Stimulated activated CD8-positive, alpha-beta memory T cell treated with anti-CD3 and anti-CD28 coated beads, Interleukin-4, amount 100 ng/mL, for 1 hour (primary cell): Measurements from ENCODE around the gene TRIM28.

Experiments
- DNase-seq, 2 donors: peaks; one replicate each; pipeline ENCODE4 v3.0.0-alpha.2; 2020; ENCODE audit warnings: low read depth in 2 of 2, low spot score in 1 of 2

The TRIM28 gene

GRCh38 chr19:58548859-58549663 lies 5.2 kb downstream of the TRIM28 start:
- no peak for DNase-seq

- no peak for DNase-seq
Measured at GRCh38 chr19:58549664-58550361, 5.9 kb downstream of the TRIM28 start.

GRCh38 chr19:58550362-58551122 lies 6.7 kb downstream of the TRIM28 start:
- DNase-seq, result no peak

GRCh38 chr19:58551123-58551497 lies 7.2 kb downstream of the TRIM28 start:
- DNase-seq, result no peak

- no peak for DNase-seq
Measured at GRCh38 chr19:58551577-58552471, 8.0 kb downstream of the TRIM28 start.

GRCh38 chr19:58552655-58553054 lies 8.8 kb downstream of the TRIM28 start:
- no peak for DNase-seq

- no peak for DNase-seq
Measured at GRCh38 chr19:58553799-58554493, 10.1 kb downstream of the TRIM28 start.

GRCh38 chr19:58554494-58555368 lies 10.9 kb downstream of the TRIM28 start, which contains the start of gene CHMP2A:
Gene CHMP2A (minus strand): TSS chr19:58555105. CDS start chr19:58554212, 893 bp downstream.
- peak; percentile 97 to 98 for DNase-seq

GRCh38 chr19:58555369-58555885 lies 11.6 kb downstream of the TRIM28 start:
- DNase-seq, result no peak

GRCh38 chr19:58555920-58556621 lies 12.2 kb downstream of the TRIM28 start:
- no peak for DNase-seq

- no peak for DNase-seq
Measured at GRCh38 chr19:58556622-58557220, 12.9 kb downstream of the TRIM28 start.

GRCh38 chr19:58557221-58558065 lies 13.6 kb downstream of the TRIM28 start:
- no peak for DNase-seq

GRCh38 chr19:58558066-58558622 lies 14.3 kb downstream of the TRIM28 start, which contains the start of gene UBE2M:
Gene UBE2M (minus strand): TSS chr19:58558611. CDS start chr19:58558381, 230 bp downstream.
- no peak for DNase-seq

GRCh38 chr19:58558623-58559274 lies 14.9 kb downstream of the TRIM28 start:
- peak; percentile 97 to 99 for DNase-seq

- peak in 1 of 2 donors; percentile 42 for DNase-seq
Measured at GRCh38 chr19:58559275-58560006, 15.6 kb downstream of the TRIM28 start.
